Coronary artery (tissue), 2 donors: ENCODE measurements around the gene F11.
"Not testable (repeated sequence)": the region's sequence is repeated elsewhere in the genome, so short reads cannot be mapped to it uniquely, and the experiment has no call there.

Experiments used
- DNase-seq: peaks from one replicate; pipeline ENCODE4 v3.0.0-alpha.2; 2017; ENCODE audit warnings: low spot score
- H3K27ac ChIP-seq, 2 donors: fragments of 200-600 bp; sonication (generic); one replicate each; pipeline ENCODE4 v1.5.1; 2016 to 2019
- H3K4me3 ChIP-seq: fragments of 200-600 bp; sonication (generic); 2 replicates; pipeline ENCODE4 v1.5.1; 2016; ENCODE audit warnings: mild to moderate bottlenecking, moderate library complexity
- CTCF ChIP-seq: fragments of 200-600 bp; sonication (generic); IDR thresholded peaks from one replicate; pipeline ENCODE4 v1.5.1; 2019; ENCODE audit warnings: antibody characterized with exemption

The F11 gene

GRCh38 chr4:186255122-186255521, 10.9 kb upstream of the F11 start:
- Histone ChIP-seq H3K27ac (no peak overlapping the region), H3K4me3 (no peak overlapping the region)
- no peak for TF ChIP-seq CTCF
- no peak for DNase-seq

GRCh38 chr4:186258216-186258811, 7.7 kb upstream of the F11 start:
- no peak for TF ChIP-seq CTCF
- DNase-seq = no peak
- H3K4me3 ChIP-seq = no peak overlapping the region
- H3K27ac ChIP-seq = no peak overlapping the region

GRCh38 chr4:186260117-186260503, 5.9 kb upstream of the F11 start:
- Histone ChIP-seq H3K4me3 (no peak overlapping the region), H3K27ac (no peak overlapping the region)
- no peak for TF ChIP-seq CTCF
- DNase-seq = no peak

- TF ChIP-seq CTCF = no peak
- no peak overlapping the region for H3K27ac ChIP-seq
- DNase-seq = no peak
- no peak overlapping the region for H3K4me3 ChIP-seq
Measured at GRCh38 chr4:186260504-186261448, 5.2 kb upstream of the F11 start.

- no peak for DNase-seq
- H3K4me3 ChIP-seq = no peak overlapping the region
- TF ChIP-seq CTCF = no peak
- no peak overlapping the region for H3K27ac ChIP-seq
Measured at GRCh38 chr4:186264660-186265059, 1.3 kb upstream of the F11 start.

GRCh38 chr4:186265250-186265649, 739 bp upstream of the F11 start:
- not testable (repeated sequence) for DNase-seq, H3K4me3 ChIP-seq, H3K27ac ChIP-seq

- no peak overlapping the region for H3K27ac ChIP-seq
- no peak for DNase-seq
- H3K4me3 ChIP-seq = no peak overlapping the region
- no peak for TF ChIP-seq CTCF
Measured at GRCh38 chr4:186266729-186267456, 904 bp downstream of the F11 start.
